ENCODE measurements around the gene CCL7. TPM values are rescaled to one million over a fixed set of nuclear protein-coding genes. Genes with fewer than 3 reads are reported as not detected.

The CCL7 gene
- total RNA-seq, 1 donor from 2014 or later, result not detected

DNA sequence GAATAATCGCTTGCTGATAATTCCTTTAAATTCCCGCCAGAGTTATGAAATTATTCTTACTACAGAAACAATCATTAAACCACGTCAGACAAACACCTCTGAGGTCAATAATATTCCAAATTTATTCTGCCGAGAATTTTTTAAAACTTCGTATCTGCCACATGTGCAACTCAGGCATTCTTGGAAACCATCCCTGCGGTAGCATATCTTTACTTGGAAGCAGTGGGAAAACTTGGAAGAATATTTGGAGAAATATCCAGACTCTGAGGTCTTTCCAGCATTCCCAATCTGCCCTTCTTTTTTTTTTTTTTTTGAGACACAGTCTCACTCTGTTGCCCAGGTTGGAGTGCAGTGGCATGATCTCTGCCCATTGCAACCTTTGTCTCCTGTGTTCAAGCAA lies 13.6 kb downstream of the CCL7 start:
- no peak overlapping the region for H3K9ac ChIP-seq (ENCODE audit: low read length)
- no peak for FAIRE-seq
- DNase-seq (ENCODE audit: low read depth), result no peak
- TF ChIP-seq EZH2 (IDR thresholded peaks at IDR 0.05; ENCODE audit: insufficient read depth, low read length), result no peak
- TF ChIP-seq, protein P1, sequence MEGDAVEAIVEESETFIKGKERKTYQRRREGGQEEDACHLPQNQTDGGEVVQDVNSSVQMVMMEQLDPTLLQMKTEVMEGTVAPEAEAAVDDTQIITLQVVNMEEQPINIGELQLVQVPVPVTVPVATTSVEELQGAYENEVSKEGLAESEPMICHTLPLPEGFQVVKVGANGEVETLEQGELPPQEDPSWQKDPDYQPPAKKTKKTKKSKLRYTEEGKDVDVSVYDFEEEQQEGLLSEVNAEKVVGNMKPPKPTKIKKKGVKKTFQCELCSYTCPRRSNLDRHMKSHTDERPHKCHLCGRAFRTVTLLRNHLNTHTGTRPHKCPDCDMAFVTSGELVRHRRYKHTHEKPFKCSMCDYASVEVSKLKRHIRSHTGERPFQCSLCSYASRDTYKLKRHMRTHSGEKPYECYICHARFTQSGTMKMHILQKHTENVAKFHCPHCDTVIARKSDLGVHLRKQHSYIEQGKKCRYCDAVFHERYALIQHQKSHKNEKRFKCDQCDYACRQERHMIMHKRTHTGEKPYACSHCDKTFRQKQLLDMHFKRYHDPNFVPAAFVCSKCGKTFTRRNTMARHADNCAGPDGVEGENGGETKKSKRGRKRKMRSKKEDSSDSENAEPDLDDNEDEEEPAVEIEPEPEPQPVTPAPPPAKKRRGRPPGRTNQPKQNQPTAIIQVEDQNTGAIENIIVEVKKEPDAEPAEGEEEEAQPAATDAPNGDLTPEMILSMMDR (IDR thresholded peaks at IDR 0.05; ENCODE audit: insufficient read depth, low read depth, low read length), result no peak
- peaks cover 5% of the 10 kb centered on the region for H3K27me3 ChIP-seq (ENCODE audit: insufficient read depth, low read length)
- no peaks in the 10 kb centered on the region for H3K79me2 ChIP-seq (ENCODE audit: insufficient read depth, low read length)
- H3K27ac Mint-ChIP-seq (ENCODE audit: unreplicated experiment), result no peak overlapping the region
- no peaks in the 10 kb centered on the region for H4K20me1 ChIP-seq (ENCODE audit: insufficient read depth, low read length)
- H3K27ac ChIP-seq (ENCODE audit: low read depth, low read length), result no peak overlapping the region
- peaks cover 2% of the 10 kb centered on the region for H3K4me1 Mint-ChIP-seq (ENCODE audit: low read depth, unreplicated experiment)
- H3K4me1 ChIP-seq (ENCODE audit: insufficient read depth, low read length), result peaks cover 6% of the 10 kb centered on the region
- no peak overlapping the region for H3K4me2 ChIP-seq (ENCODE audit: low read length)
- H3K27me3 Mint-ChIP-seq (ENCODE audit: low read depth, unreplicated experiment), result peaks cover 32% of the 10 kb centered on the region
- H3K9me3 Mint-ChIP-seq (ENCODE audit: unreplicated experiment), result no peaks in the 10 kb centered on the region
- no peak overlapping the region for H2AFZ ChIP-seq (ENCODE audit: low read depth, low read length)
- H3K36me3 ChIP-seq (ENCODE audit: insufficient read depth, low read length), result no peaks in the 10 kb centered on the region
- H3K4me3 ChIP-seq (ENCODE audit: insufficient read depth, low read depth, low read length), result no peak overlapping the region
- H3K9me3 ChIP-seq (ENCODE audit: insufficient read depth, low read depth, low read length), result no peaks in the 10 kb centered on the region
- no peaks in the 10 kb centered on the region for H3K36me3 Mint-ChIP-seq (ENCODE audit: low read depth, unreplicated experiment)
- no peak overlapping the region for H3K4me3 Mint-ChIP-seq (ENCODE audit: unreplicated experiment)

DNA sequence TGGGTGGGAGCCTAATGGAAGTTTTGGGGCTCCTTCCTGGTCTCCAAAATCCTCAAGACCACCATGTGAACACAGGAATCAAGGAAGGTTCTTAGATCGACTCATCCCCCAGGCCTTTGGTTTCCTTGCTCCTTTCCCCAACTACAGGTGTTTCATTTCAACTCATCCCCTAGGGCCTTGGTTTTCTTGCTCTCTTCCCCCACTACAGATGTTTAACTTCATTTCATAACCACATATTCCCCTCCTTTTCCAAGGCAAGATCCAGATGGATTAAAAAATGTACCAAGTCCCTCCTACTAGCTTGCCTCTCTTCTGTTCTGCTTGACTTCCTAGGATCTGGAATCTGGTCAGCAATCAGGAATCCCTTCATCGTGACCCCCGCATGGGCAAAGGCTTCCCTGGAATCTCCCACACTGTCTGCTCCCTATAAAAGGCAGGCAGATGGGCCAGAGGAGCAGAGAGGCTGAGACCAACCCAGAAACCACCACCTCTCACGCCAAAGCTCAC lies 15.3 kb downstream of the CCL7 start, which contains the start of gene CCL11:
TSS of gene CCL11 (plus strand) at position 457 of the 507 bp plus-strand sequence. CDS start 67 bp downstream, outside the sequence.
- no peaks in the 10 kb centered on the region for H3K36me3 ChIP-seq (ENCODE audit: insufficient read depth, low read length)
- Mint-ChIP-seq H3K9me3 (ENCODE audit: unreplicated experiment) (peaks cover 4% of the 10 kb centered on the region), H3K4me1 (ENCODE audit: low read depth, unreplicated experiment) (peaks cover 2% of the 10 kb centered on the region)

DNA sequence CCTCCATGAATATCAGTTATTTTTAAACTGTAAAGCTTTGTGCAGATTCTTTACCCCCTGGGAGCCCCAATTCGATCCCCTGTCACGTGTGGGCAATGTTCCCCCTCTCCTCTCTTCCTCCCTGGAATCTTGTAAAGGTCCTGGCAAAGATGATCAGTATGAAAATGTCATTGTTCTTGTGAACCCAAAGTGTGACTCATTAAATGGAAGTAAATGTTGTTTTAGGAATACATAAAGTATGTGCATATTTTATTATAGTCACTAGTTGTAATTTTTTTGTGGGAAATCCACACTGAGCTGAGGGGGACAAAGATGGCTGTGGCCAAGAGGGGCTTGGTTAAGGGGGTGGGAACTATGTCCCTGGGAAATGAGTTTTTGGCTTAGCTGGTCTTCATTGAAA lies 17.9 kb downstream of the CCL7 start:
- Histone ChIP-seq H3K4me1 (ENCODE audit: insufficient read depth, low read length) (peaks cover 6% of the 10 kb centered on the region), H3K79me2 (ENCODE audit: insufficient read depth, low read length) (no peaks in the 10 kb centered on the region), H3K9ac (ENCODE audit: low read length) (no peak overlapping the region), H3K9me3 (ENCODE audit: insufficient read depth, low read depth, low read length) (no peaks in the 10 kb centered on the region), H2AFZ (ENCODE audit: low read depth, low read length) (no peak overlapping the region), H3K4me3 (ENCODE audit: insufficient read depth, low read depth, low read length) (no peak overlapping the region), H3K27me3 (ENCODE audit: insufficient read depth, low read length) (peaks cover 5% of the 10 kb centered on the region), H4K20me1 (ENCODE audit: insufficient read depth, low read length) (no peaks in the 10 kb centered on the region), H3K27ac (ENCODE audit: low read depth, low read length) (no peak overlapping the region), H3K4me2 (ENCODE audit: low read length) (no peak overlapping the region), H3K36me3 (ENCODE audit: insufficient read depth, low read length) (no peaks in the 10 kb centered on the region)
- peaks cover 4% of the 10 kb centered on the region for H3K9me3 Mint-ChIP-seq (ENCODE audit: unreplicated experiment)
- H3K4me3 Mint-ChIP-seq (ENCODE audit: unreplicated experiment), result no peak overlapping the region
- H3K27me3 Mint-ChIP-seq (ENCODE audit: low read depth, unreplicated experiment), result peaks cover 48% of the 10 kb centered on the region
- no peak overlapping the region for H3K27ac Mint-ChIP-seq (ENCODE audit: unreplicated experiment)
- no peak for TF ChIP-seq EZH2 (IDR thresholded peaks at IDR 0.05; ENCODE audit: insufficient read depth, low read length)
- TF ChIP-seq, protein P1 (IDR thresholded peaks at IDR 0.05; ENCODE audit: insufficient read depth, low read depth, low read length), result no peak
- FAIRE-seq, result no peak
- H3K36me3 Mint-ChIP-seq (ENCODE audit: low read depth, unreplicated experiment), result no peaks in the 10 kb centered on the region
- DNase-seq (ENCODE audit: low read depth), result no peak
- H3K4me1 Mint-ChIP-seq (ENCODE audit: low read depth, unreplicated experiment), result peaks cover 2% of the 10 kb centered on the region

More for the DNA sequence above, 15.3 kb downstream of the CCL7 start, which contains the start of gene CCL11:
- Histone ChIP-seq H3K9me3 (ENCODE audit: insufficient read depth, low read depth, low read length) (no peaks in the 10 kb centered on the region), H3K79me2 (ENCODE audit: insufficient read depth, low read length) (no peaks in the 10 kb centered on the region), H3K27ac (ENCODE audit: low read depth, low read length) (no peak within 1 kb of the TSS), H3K4me2 (ENCODE audit: low read length) (no peak within 1 kb of the TSS), H3K9ac (ENCODE audit: low read length) (no peak within 1 kb of the TSS), H2AFZ (ENCODE audit: low read depth, low read length) (no peak within 1 kb of the TSS), H3K4me1 (ENCODE audit: insufficient read depth, low read length) (peaks cover 6% of the 10 kb centered on the region), H3K27me3 (ENCODE audit: insufficient read depth, low read length) (peaks cover 5% of the 10 kb centered on the region), H3K4me3 (ENCODE audit: insufficient read depth, low read depth, low read length) (no peak within 1 kb of the TSS), H4K20me1 (ENCODE audit: insufficient read depth, low read length) (no peaks in the 10 kb centered on the region)
- Mint-ChIP-seq H3K36me3 (ENCODE audit: low read depth, unreplicated experiment) (no peaks in the 10 kb centered on the region), H3K4me3 (ENCODE audit: unreplicated experiment) (no peak within 1 kb of the TSS), H3K27me3 (ENCODE audit: low read depth, unreplicated experiment) (peaks cover 46% of the 10 kb centered on the region), H3K27ac (ENCODE audit: unreplicated experiment) (no peak within 1 kb of the TSS)
- TF ChIP-seq EZH2 (IDR thresholded peaks at IDR 0.05; ENCODE audit: insufficient read depth, low read length), result no peak
- TF ChIP-seq, protein P1 (IDR thresholded peaks at IDR 0.05; ENCODE audit: insufficient read depth, low read depth, low read length), result no peak
- FAIRE-seq (no peak), DNase-seq (ENCODE audit: low read depth) (no peak)

Measured in astrocyte (in vitro differentiated cells and primary cell).